Activated naive CD8-positive, alpha-beta T cell treated with anti-CD3 and anti-CD28 coated beads, Interleukin-2, amount 50 U/mL, for 24 hours (primary cell): ENCODE measurements around the gene PPP1R14C.
"Not testable (repeated sequence)": the region's sequence is repeated elsewhere in the genome, so short reads cannot be mapped to it uniquely, and the experiment has no call there.

Experiments used
- ATAC-seq: fragments of 150-1000 bp; cut with Tn5 transposase; one replicate; pipeline ENCODE4 v1.10.0; 2021
- DNase-seq: peaks from one replicate; pipeline ENCODE4 v3.0.0; 2021
- H3K27ac Mint-ChIP-seq: one replicate; pipeline ENCODE4 v1.8.0; 2021; ENCODE audit warnings: mild to moderate bottlenecking, mixed read lengths
- H3K27me3 Mint-ChIP-seq: one replicate; pipeline ENCODE4 v1.8.0; 2021; ENCODE audit warnings: mixed read lengths
- H3K36me3 Mint-ChIP-seq: one replicate; pipeline ENCODE4 v1.8.0; 2021; ENCODE audit warnings: low read depth, mixed read lengths
- H3K4me1 Mint-ChIP-seq: one replicate; pipeline ENCODE4 v1.8.0; 2021; ENCODE audit warnings: mixed read lengths
- H3K4me3 Mint-ChIP-seq: one replicate; pipeline ENCODE4 v1.8.0; 2021; ENCODE audit warnings: mild to moderate bottlenecking, moderate library complexity, mixed read lengths
- H3K9me3 Mint-ChIP-seq: one replicate; pipeline ENCODE4 v1.8.0; 2021; ENCODE audit warnings: mixed read lengths

Gene PPP1R14C

GRCh38 chr6:150126641-150127291 lies 16.1 kb upstream of the PPP1R14C start:
- ATAC-seq: no peak
- DNase-seq: no peak
- peaks cover 1% of the 10 kb centered on the region for H3K27me3 Mint-ChIP-seq
- H3K4me1 Mint-ChIP-seq: no peaks in the 10 kb centered on the region
- no peak overlapping the region for H3K27ac Mint-ChIP-seq
- no peak overlapping the region for H3K4me3 Mint-ChIP-seq
- H3K9me3 Mint-ChIP-seq: no peaks in the 10 kb centered on the region
- H3K36me3 Mint-ChIP-seq: no peaks in the 10 kb centered on the region

- Mint-ChIP-seq H3K4me1 (no peaks in the 10 kb centered on the region), H3K4me3 (no peak overlapping the region), H3K9me3 (no peaks in the 10 kb centered on the region), H3K27ac (no peak overlapping the region), H3K27me3 (peaks cover 6% of the 10 kb centered on the region), H3K36me3 (no peaks in the 10 kb centered on the region)
- ATAC-seq (no peak), DNase-seq (no peak)
These were observed 14.4 kb upstream of the PPP1R14C start for GRCh38 chr6:150128425-150128824.

- Mint-ChIP-seq H3K36me3 (no peaks in the 10 kb centered on the region), H3K27me3 (peaks cover 8% of the 10 kb centered on the region), H3K4me1 (no peaks in the 10 kb centered on the region), H3K9me3 (no peaks in the 10 kb centered on the region), H3K4me3 (no peak overlapping the region), H3K27ac (no peak overlapping the region)
- DNase-seq (no peak), ATAC-seq (no peak)
These were observed 13.0 kb upstream of the PPP1R14C start for GRCh38 chr6:150129616-150130505.

DNA sequence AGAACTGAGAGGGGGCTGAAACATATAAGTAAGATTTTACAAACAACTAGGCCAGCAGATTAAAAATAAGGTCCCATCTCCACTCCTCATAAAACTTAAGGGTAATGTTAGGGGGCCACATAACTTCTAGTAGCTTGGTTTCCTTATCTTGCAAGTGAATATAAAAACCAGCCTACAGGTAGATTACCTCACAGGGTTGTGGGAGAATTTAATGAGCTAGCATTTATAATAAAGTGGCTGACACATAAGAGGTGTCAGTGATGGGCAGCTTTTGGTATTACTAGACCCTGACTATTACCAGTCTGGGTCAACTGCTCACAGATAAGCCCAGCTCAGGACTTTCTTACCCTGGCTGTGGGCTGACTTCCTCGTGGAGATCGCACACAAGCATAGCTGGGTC lies 9.2 kb upstream of the PPP1R14C start:
- no peak for ATAC-seq
- Mint-ChIP-seq H3K4me3 (no peak overlapping the region), H3K27me3 (peaks cover 21% of the 10 kb centered on the region), H3K27ac (no peak overlapping the region), H3K4me1 (no peaks in the 10 kb centered on the region), H3K36me3 (no peaks in the 10 kb centered on the region), H3K9me3 (peaks cover 7% of the 10 kb centered on the region)
- DNase-seq: no peak

DNA sequence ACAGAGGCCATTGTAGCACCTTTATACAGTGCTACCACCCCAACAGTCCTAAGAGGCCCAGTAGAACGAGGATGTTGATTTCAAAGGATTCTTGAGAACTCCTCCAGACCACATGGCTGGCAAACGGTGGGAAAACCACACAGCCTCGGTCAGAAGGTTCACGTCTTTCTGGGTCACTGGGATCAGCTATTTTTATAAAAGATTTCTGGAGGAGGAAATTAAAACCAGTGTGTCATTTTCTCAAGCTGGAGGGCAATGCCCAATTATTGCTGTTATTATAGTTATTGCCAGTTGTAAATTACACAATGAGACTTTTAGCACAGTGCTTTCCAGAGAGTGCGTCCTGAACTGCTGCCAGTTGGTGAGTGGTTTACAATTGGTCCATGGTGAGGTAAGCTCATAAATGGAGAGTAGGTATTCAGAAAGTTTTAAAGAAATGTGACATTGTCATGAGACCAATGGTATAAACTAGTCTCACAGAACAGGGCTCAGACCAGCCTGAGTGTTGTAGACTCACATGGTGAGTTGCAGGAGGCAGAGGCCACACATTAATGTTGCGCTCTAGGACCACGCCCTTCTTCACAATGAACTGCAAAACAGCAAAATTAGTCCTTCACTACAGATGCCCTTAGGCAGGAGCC lies 8.4 kb upstream of the PPP1R14C start:
- Mint-ChIP-seq H3K9me3 (peaks cover 7% of the 10 kb centered on the region), H3K27ac (no peak overlapping the region), H3K4me3 (no peak overlapping the region), H3K4me1 (no peaks in the 10 kb centered on the region), H3K36me3 (no peaks in the 10 kb centered on the region), H3K27me3 (peaks cover 25% of the 10 kb centered on the region)
- DNase-seq: no peak
- no peak for ATAC-seq

GRCh38 chr6:150137711-150138110 lies 5.1 kb upstream of the PPP1R14C start:
- not testable (repeated sequence) for H3K4me1 Mint-ChIP-seq, DNase-seq, H3K27ac Mint-ChIP-seq

GRCh38 chr6:150138638-150139037 lies 4.2 kb upstream of the PPP1R14C start:
- no peak for DNase-seq
- ATAC-seq: no peak
- H3K4me1 Mint-ChIP-seq: peaks cover 2% of the 10 kb centered on the region
- H3K27ac Mint-ChIP-seq: no peak overlapping the region
- no peak overlapping the region for H3K4me3 Mint-ChIP-seq
- H3K36me3 Mint-ChIP-seq: no peaks in the 10 kb centered on the region
- H3K27me3 Mint-ChIP-seq: peaks cover 48% of the 10 kb centered on the region
- H3K9me3 Mint-ChIP-seq: peaks cover 7% of the 10 kb centered on the region

More at GRCh38 chr6:150137711-150138110, 5.1 kb upstream of the PPP1R14C start:
- not testable (repeated sequence) for ATAC-seq, H3K9me3 Mint-ChIP-seq, H3K36me3 Mint-ChIP-seq, H3K4me3 Mint-ChIP-seq
- H3K27me3 Mint-ChIP-seq: peaks cover 49% of the 10 kb centered on the region

GRCh38 chr6:150139533-150139932 lies 3.3 kb upstream of the PPP1R14C start:
- H3K4me1 Mint-ChIP-seq: peaks cover 8% of the 10 kb centered on the region

DNA sequence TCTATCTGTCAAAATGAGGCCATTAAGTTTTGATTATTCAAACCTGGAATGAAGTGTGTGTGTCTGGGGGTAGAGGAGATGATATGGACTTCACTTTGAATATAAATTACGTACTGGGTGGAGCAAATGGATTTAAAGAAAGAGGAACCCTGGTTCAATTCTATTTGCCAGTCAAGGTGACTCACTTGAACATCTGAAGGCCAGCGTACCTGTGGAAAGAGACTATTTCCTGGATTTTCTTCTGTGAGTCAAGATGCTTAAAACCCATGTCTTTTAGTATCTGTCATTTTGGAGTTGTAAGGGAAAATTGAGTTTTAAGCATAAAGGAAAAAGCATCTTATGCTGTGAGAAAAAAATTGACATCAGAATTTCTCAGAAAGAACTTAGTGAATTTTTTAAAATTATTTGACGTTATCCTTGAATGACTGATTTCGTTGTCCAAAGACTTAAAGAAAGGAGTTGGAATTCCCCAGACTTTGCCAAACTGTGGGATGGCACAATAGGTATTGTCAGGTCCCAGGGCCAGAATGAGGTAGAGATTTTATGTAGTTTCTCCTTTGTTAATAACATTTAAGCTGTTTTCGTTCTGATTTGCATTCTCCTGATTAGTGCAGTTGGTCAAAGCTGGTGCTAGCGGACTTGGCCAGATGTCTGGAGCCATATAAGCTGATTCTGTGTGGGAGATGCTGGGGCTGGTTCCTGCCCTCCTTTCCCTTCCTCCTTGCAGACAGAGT lies 2.4 kb upstream of the PPP1R14C start:
- Mint-ChIP-seq H3K27me3 (peaks cover 61% of the 10 kb centered on the region), H3K4me1 (peaks cover 11% of the 10 kb centered on the region), H3K9me3 (peaks cover 7% of the 10 kb centered on the region), H3K36me3 (no peaks in the 10 kb centered on the region), H3K4me3 (no peak overlapping the region), H3K27ac (no peak overlapping the region)
- no peak for ATAC-seq
- no peak for DNase-seq

More at GRCh38 chr6:150139533-150139932, 3.3 kb upstream of the PPP1R14C start:
- no peak overlapping the region for H3K4me3 Mint-ChIP-seq
- peaks cover 55% of the 10 kb centered on the region for H3K27me3 Mint-ChIP-seq
- DNase-seq (no peak), ATAC-seq (no peak)
- H3K27ac Mint-ChIP-seq: no peak overlapping the region
- H3K9me3 Mint-ChIP-seq: peaks cover 7% of the 10 kb centered on the region
- H3K36me3 Mint-ChIP-seq: no peaks in the 10 kb centered on the region

DNA sequence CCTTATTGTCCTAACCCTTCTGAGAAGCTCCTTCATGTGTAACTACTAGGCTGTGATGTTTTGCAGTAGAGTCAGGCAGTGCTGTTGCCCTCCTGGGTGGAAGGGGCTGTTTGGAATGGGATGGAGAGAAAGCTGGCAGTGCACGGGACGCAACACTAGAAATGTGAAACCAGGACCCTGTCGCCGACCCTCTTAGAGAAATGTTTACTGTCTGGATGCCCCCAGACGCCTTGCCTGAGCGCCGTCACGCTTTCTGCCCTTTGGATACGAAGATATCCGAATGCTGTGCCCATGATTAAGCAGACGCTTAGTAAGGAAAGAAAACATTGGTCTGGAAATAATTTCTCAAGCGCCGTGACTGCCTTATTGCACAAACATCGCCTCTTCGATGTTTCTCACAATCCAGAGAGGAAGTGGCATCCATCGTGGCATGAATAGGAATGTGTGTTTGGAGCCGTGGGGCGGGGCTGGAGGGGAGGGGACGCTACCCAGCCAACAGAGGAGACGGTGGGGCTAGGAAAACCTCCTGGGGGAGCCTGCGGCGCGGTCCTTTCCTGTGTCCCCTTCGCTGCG lies 661 bp upstream of the PPP1R14C start:
- H3K27ac Mint-ChIP-seq: no peak overlapping the region
- peaks cover 18% of the 10 kb centered on the region for H3K4me1 Mint-ChIP-seq
- peaks cover 7% of the 10 kb centered on the region for H3K9me3 Mint-ChIP-seq
- peaks cover 70% of the 10 kb centered on the region for H3K27me3 Mint-ChIP-seq
- DNase-seq (no peak), ATAC-seq (no peak)
- peak overlapping the region; percentile 57 for H3K4me3 Mint-ChIP-seq
- H3K36me3 Mint-ChIP-seq: no peaks in the 10 kb centered on the region

DNA sequence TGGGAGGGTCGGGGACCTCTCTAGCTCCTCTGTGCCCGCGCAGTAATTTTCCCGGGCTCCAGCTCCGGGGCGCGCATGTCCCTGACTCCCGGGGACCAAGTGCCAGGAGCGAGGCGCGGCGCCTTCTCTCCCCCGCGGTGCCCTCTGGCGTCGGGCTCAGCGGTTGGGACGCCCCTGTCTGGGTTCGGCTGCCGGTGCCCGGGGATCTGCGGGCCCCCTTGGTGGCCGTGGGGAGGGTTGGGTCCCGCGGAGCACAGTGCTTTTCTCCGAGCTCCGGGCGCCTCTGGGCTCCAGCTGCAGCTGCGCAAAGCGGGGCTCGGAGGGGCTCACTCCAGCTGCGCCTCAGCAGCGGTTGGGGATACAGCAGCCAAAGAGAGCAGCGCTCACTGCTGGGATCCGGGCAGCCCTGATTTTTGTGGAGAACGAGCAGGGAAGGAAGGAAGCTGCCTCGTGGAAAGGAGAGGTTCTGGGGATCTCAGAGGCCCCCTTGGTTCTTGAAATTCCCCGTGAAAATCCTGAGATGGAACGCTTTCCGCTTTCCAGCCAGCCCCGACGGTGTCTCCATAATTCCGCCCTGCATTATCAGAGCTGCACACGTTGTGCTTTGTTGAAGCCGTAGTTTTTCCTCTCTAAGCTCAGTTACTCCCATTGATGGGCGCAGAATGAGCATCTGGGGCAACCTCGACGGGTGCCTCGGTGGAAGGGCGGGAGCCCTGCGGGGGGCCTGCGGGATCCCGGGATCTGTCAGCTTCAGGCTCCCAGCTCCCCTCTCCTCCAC lies 861 bp downstream of the PPP1R14C start:
- Mint-ChIP-seq H3K9me3 (no peaks in the 10 kb centered on the region), H3K27me3 (peaks cover 78% of the 10 kb centered on the region), H3K4me1 (peaks cover 18% of the 10 kb centered on the region), H3K4me3 (peak overlapping the region; percentile 56), H3K27ac (no peak overlapping the region), H3K36me3 (no peaks in the 10 kb centered on the region)
- ATAC-seq: no peak
- peak; percentile 6 for DNase-seq

GRCh38 chr6:150144294-150144868 lies 1.5 kb downstream of the PPP1R14C start:
- peak overlapping the region; percentile 56 for H3K4me3 Mint-ChIP-seq
- H3K27me3 Mint-ChIP-seq: peaks cover 76% of the 10 kb centered on the region

GRCh38 chr6:150145427-150145826 lies 2.6 kb downstream of the PPP1R14C start:
- H3K4me3 Mint-ChIP-seq: no peak overlapping the region
- H3K36me3 Mint-ChIP-seq: no peaks in the 10 kb centered on the region
- DNase-seq (no peak), ATAC-seq (no peak)
- no peak overlapping the region for H3K27ac Mint-ChIP-seq
- no peaks in the 10 kb centered on the region for H3K9me3 Mint-ChIP-seq
- H3K27me3 Mint-ChIP-seq: peaks cover 79% of the 10 kb centered on the region
- H3K4me1 Mint-ChIP-seq: peaks cover 18% of the 10 kb centered on the region

More at GRCh38 chr6:150144294-150144868, 1.5 kb downstream of the PPP1R14C start:
- H3K4me1 Mint-ChIP-seq: peaks cover 18% of the 10 kb centered on the region
- H3K27ac Mint-ChIP-seq: no peak overlapping the region
- DNase-seq (no peak), ATAC-seq (no peak)
- H3K9me3 Mint-ChIP-seq: no peaks in the 10 kb centered on the region
- H3K36me3 Mint-ChIP-seq: no peaks in the 10 kb centered on the region
